Muscle layer of duodenum (tissue), 2 donors: ENCODE data around the gene ADRA2C.

Experiments
- H3K27ac ChIP-seq: one replicate; pipeline ENCODE4 v1.7.0; 2013; ENCODE audit warnings: mild to moderate bottlenecking, low read length
- H3K27me3 ChIP-seq: one replicate; pipeline ENCODE4 v1.7.0; 2013; ENCODE audit warnings: low read depth, mild to moderate bottlenecking, control low read depth, low read length
- H3K36me3 ChIP-seq, 2 donors: one replicate each; pipeline ENCODE4 v1.7.0; 2013; ENCODE audit warnings: low read length in 2 of 2, control low read depth in 1 of 2, mild to moderate bottlenecking in 1 of 2; ENCODE audit not compliant: insufficient read depth in 2 of 2, control insufficient read depth in 1 of 2
- H3K4me1 ChIP-seq, 2 donors: one replicate each; pipeline ENCODE4 v1.7.0; 2013; ENCODE audit warnings: low read length in 2 of 2, mild to moderate bottlenecking in 2 of 2, control low read depth in 1 of 2, moderate library complexity in 1 of 2; ENCODE audit not compliant: insufficient read depth in 2 of 2, control insufficient read depth in 1 of 2
- H3K4me3 ChIP-seq, 2 donors: one replicate each; pipeline ENCODE4 v1.7.0; 2013; ENCODE audit warnings: low read length in 2 of 2, low read depth in 1 of 2, mild to moderate bottlenecking in 1 of 2
- H3K9me3 ChIP-seq, 2 donors: one replicate each; pipeline ENCODE4 v1.7.0; 2013; ENCODE audit warnings: low read length in 2 of 2, control low read depth in 1 of 2, mild to moderate bottlenecking in 1 of 2; ENCODE audit not compliant: control insufficient read depth in 1 of 2
- donor health status: healthy.

The ADRA2C gene

GRCh38 chr4:3766036-3766784, at the start of gene ADRA2C:
Gene ADRA2C (plus strand): TSS chr4:3766385. CDS start chr4:3766607, 222 bp downstream.
- H3K4me1 ChIP-seq: peaks cover 0 to 9% of the 10 kb centered on the region in 2 donors
- no peak within 1 kb of the TSS for H3K27ac ChIP-seq
- H3K9me3 ChIP-seq: no peaks in the 10 kb centered on the region
- peak within 1 kb of the TSS in 1 of 2 donors; percentile 55 for H3K4me3 ChIP-seq
- no peaks in the 10 kb centered on the region for H3K36me3 ChIP-seq
- H3K27me3 ChIP-seq: no peaks in the 10 kb centered on the region

GRCh38 chr4:3716631-3717235, 49.5 kb upstream of the ADRA2C start:
- H3K27me3 ChIP-seq: no peaks in the 10 kb centered on the region
- H3K9me3 ChIP-seq: peaks cover 0 to 8% of the 10 kb centered on the region in 2 donors
- no peak overlapping the region for H3K27ac ChIP-seq
- no peak overlapping the region for H3K4me3 ChIP-seq
- H3K36me3 ChIP-seq: no peaks in the 10 kb centered on the region
- no peaks in the 10 kb centered on the region for H3K4me1 ChIP-seq

- H3K4me3 ChIP-seq: no peak overlapping the region
- no peaks in the 10 kb centered on the region for H3K27me3 ChIP-seq
- H3K4me1 ChIP-seq: no peaks in the 10 kb centered on the region
- no peak overlapping the region for H3K27ac ChIP-seq
- no peaks in the 10 kb centered on the region for H3K36me3 ChIP-seq
- H3K9me3 ChIP-seq: peaks cover 0 to 8% of the 10 kb centered on the region in 2 donors
These were observed 48.9 kb upstream of the ADRA2C start for GRCh38 chr4:3717241-3717640.

- Histone ChIP-seq H3K4me1 (no peaks in the 10 kb centered on the region), H3K27ac (no peak overlapping the region), H3K27me3 (no peaks in the 10 kb centered on the region), H3K36me3 (no peaks in the 10 kb centered on the region), H3K9me3 (peaks cover 0 to 15% of the 10 kb centered on the region in 2 donors), H3K4me3 (no peak overlapping the region)
These were observed 47.7 kb upstream of the ADRA2C start for GRCh38 chr4:3718462-3718861.

GRCh38 chr4:3719191-3719590, 47.0 kb upstream of the ADRA2C start:
- Histone ChIP-seq H3K27ac (no peak overlapping the region), H3K36me3 (no peaks in the 10 kb centered on the region), H3K4me1 (no peaks in the 10 kb centered on the region), H3K9me3 (peaks cover 0 to 15% of the 10 kb centered on the region in 2 donors), H3K4me3 (no peak overlapping the region), H3K27me3 (peaks cover 4% of the 10 kb centered on the region)

- H3K27ac ChIP-seq: no peak overlapping the region
- no peak overlapping the region for H3K4me3 ChIP-seq
- no peaks in the 10 kb centered on the region for H3K36me3 ChIP-seq
- peaks cover 4% of the 10 kb centered on the region for H3K27me3 ChIP-seq
- no peaks in the 10 kb centered on the region for H3K4me1 ChIP-seq
- H3K9me3 ChIP-seq: peaks cover 0 to 15% of the 10 kb centered on the region in 2 donors
These were observed 46.3 kb upstream of the ADRA2C start for GRCh38 chr4:3719836-3720235.

- Histone ChIP-seq H3K4me3 (no peak overlapping the region), H3K36me3 (no peaks in the 10 kb centered on the region), H3K27me3 (peaks cover 4% of the 10 kb centered on the region)
These were observed 45.7 kb upstream of the ADRA2C start for GRCh38 chr4:3720466-3720865.

GRCh38 chr4:3721186-3721585, 45.0 kb upstream of the ADRA2C start:
- Histone ChIP-seq H3K4me3 (no peak overlapping the region), H3K27ac (no peak overlapping the region), H3K36me3 (no peaks in the 10 kb centered on the region), H3K9me3 (peaks cover 0 to 15% of the 10 kb centered on the region in 2 donors), H3K27me3 (peaks cover 6% of the 10 kb centered on the region), H3K4me1 (no peaks in the 10 kb centered on the region)

More at GRCh38 chr4:3720466-3720865, 45.7 kb upstream of the ADRA2C start:
- H3K27ac ChIP-seq: no peak overlapping the region
- peaks cover 0 to 15% of the 10 kb centered on the region in 2 donors for H3K9me3 ChIP-seq
- no peaks in the 10 kb centered on the region for H3K4me1 ChIP-seq

GRCh38 chr4:3721627-3722026, 44.6 kb upstream of the ADRA2C start:
- Histone ChIP-seq H3K27me3 (peaks cover 6% of the 10 kb centered on the region), H3K4me1 (no peaks in the 10 kb centered on the region), H3K27ac (no peak overlapping the region), H3K36me3 (no peaks in the 10 kb centered on the region), H3K9me3 (peaks cover 0 to 15% of the 10 kb centered on the region in 2 donors), H3K4me3 (no peak overlapping the region)

GRCh38 chr4:3722446-3723231, 43.5 kb upstream of the ADRA2C start:
- no peaks in the 10 kb centered on the region for H3K36me3 ChIP-seq
- peaks cover 0 to 15% of the 10 kb centered on the region in 2 donors for H3K9me3 ChIP-seq
- H3K27me3 ChIP-seq: peaks cover 11% of the 10 kb centered on the region
- no peak overlapping the region for H3K27ac ChIP-seq
- no peak overlapping the region for H3K4me3 ChIP-seq
- H3K4me1 ChIP-seq: no peaks in the 10 kb centered on the region

- Histone ChIP-seq H3K36me3 (no peaks in the 10 kb centered on the region), H3K9me3 (peaks cover 0 to 9% of the 10 kb centered on the region in 2 donors), H3K27ac (no peak overlapping the region), H3K27me3 (peaks cover 11% of the 10 kb centered on the region), H3K4me1 (no peaks in the 10 kb centered on the region), H3K4me3 (no peak overlapping the region)
These were observed 42.9 kb upstream of the ADRA2C start for GRCh38 chr4:3723232-3723642.
